NCI-H187 treated with DMSO at 0.1 percent for 48 hours (cell line): ENCODE measurements around the gene TMEM106C.
A peak's percentile ranks its signal among the peaks of the same experiment; 100 is the strongest.

Source experiments
- DNase-seq: peaks from one replicate; lab custom pipeline; 2025; lab: John Stamatoyannopoulos, UW

TMEM106C gene

DNA sequence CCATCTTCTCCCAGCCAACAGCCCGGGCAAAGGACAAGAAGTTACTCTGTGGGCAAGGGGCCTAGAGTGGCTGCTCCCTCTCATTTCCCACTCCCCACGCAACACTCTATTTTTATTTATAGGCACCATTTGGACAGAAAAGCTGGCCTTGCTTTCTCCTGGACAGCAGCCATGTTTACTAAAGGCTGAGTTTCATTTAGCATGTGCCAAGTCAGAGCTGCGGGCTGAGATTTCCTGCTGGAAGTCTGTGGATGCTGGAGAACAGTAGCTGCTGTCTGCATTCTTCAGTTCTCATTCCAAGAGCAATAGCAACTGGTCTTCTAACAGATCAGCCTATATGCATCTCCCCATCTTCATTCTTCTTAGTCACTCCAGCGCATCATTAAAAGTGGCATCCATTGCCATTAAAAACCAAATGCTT is 32.6 kb downstream of the TMEM106C start:
- peak; percentile 69 for DNase-seq

DNA sequence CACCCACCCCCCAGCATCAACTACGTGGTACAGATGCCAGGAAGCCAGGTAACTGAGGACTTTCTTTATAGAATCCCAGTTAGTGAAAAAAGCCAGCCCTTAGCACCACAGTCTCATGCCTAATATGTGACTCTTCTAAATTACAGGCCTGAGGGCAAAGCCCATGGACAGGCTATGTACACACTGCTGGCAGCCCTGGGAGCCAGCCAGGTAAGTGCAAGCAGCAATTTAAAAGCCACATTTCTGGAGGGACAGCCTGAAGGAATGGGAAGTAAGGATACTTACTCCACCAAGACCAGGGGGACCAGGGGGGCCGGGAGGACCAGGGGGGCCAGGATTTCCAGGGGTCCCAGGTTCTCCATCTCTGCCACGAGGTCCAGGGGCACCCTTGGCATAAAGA is 33.9 kb downstream of the TMEM106C start:
- no peak for DNase-seq

- no peak for DNase-seq
Observed at GRCh38 chr12:47999816-48000215, 36.4 kb downstream of the TMEM106C start.

DNA sequence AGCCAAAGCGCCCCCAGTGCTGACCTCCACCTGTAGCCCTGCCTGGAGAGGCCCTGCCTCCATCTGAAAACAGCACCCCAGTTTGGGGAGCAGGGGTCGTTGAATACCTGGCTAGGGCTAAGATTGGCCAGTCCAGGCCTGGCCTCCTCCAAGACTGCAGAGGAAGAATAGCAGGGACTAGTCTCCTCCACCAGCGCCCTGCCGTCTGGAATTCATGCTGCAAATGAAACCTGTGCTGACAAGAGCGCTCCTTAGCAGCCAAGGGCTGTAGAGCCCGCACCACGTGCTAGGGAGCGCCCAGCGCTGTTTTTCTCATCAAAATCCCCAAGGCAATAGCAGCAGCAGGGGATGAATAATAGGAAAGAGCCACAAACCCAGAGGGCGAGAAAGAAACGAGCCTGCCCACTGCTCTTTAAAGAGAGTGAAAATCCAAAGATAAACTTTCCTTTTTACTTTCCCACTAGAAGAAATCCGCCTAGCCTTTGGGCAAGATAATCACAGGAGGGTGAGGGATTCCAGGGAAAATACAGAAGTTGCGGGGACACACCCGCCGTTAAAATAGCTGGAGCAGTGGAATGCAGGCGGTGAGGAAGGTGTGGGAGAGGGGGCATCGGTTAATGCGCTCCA is 37.6 kb downstream of the TMEM106C start:
- DNase-seq: peak; percentile 29

- DNase-seq: no peak
Observed at GRCh38 chr12:48001505-48002413, 38.4 kb downstream of the TMEM106C start.

DNA sequence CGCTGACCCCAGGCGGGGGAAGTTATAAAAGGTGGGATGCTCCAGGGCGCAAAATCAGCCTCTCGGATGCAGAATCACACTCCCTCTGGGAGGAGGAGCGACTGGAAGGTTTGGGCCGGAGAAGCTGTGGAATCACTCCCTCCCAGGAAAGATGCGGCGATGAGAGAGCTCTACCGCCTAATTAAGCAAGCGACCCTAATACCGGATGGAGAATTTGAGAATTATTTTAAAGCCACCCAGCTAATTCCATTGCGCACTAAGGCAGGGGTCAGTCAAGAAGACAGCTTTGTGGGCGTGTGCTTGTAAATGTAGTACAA is 39.0 kb downstream of the TMEM106C start:
- DNase-seq: no peak

GRCh38 chr12:48002773-48003218 is 39.4 kb downstream of the TMEM106C start:
- DNase-seq: no peak

DNA sequence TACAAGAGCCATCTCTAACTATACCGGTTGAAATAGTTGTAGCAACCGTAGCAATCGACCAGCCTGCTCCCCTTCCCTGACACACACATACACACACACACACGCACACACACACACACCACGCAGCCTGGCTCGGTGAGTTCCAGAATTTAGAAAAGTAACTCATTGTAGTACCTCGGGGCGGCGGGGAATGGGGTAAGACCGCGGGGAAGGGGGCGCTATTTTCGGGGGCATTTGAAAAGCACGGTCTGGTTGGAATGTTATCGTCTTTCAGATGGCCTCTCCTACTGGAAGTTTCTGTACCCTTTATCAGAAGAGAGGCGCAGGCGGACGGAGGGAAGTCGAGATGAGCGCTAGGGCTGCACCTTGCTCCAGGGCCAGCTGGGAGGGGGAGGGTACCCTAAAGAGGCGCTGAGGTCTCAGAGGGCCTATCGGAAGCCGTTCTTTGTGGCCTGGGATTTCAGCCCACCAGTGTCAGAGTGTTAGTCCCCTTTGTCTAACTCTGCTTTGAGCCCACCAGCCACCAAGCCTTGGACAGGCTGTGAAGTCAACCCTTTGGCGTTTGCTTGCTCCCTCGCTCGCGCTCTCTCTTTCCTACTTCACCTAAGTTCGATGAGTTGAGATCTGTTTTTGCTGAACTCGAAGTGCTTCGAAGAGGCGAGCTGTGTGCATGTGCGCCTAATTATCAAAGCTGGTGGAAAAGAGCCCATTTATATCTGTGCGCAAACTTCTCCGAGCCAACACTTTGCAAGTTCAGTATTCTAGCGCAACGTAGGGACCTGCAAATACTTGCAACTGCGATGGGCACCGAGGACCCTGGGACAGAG is 40.0 kb downstream of the TMEM106C start:
- DNase-seq: no peak

- no peak for DNase-seq
Observed at GRCh38 chr12:48004053-48004941, 40.9 kb downstream of the TMEM106C start, which contains the start of gene COL2A1. Gene COL2A1, minus strand, starts transcription at chr12:48004476. Its CDS starts 155 bp downstream, at chr12:48004321.

DNA sequence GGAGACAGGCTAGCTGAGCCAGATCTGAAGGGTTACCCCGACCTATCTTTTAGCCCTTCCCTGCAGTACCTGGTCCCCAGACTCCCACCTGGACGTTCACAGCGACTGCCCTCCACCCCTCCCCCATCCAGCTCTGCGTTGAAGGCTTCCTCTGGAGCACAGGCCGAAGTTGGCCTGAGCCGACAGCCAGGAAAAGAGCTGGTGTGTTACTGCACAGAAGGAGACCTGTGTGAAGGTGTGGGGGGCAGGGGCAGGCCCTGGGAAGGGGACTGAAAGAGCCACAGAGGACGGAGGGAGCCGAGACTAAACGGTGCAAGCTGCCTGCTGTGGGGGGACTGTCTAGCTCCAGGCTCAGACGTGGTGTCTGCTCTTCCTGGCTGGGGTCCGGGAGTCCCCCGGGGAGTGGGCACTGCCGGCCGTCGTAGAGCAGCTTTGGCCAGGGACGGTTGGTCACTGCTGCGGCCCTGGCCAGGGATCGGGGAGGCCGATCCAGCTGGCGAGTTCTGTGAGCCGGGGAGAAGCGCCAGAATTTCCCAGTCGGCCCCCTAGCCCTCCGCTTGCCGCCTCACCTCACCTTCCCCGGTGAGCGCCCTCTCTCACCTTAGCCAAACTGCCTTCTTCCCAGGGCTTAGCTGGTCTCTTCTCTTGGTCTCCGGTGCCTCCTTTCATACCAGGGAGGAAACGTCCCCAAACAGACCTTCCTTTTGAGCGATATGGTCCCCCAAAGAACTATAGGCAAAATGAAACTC is 41.8 kb downstream of the TMEM106C start:
- DNase-seq: no peak

- DNase-seq: no peak
Observed at GRCh38 chr12:48005750-48006021, 42.3 kb downstream of the TMEM106C start.

DNA sequence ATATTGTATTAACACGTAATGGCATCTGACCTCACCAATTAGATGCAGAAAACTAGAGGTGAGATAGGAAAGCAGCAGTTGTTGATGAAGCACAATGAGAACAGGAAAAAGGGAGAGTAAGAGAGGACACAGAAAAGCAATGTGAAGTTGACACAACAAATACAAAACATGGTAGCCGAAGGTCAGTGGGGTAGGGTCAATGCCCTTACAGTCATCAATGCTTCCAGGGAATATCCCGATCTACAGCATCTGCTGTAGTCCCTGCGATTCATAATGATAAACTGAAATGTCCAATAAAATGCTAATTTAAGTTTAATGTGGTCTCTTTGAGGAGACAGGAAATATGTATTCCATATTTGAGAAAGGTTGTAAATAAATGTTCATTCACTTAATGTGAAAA is 43.8 kb downstream of the TMEM106C start:
- DNase-seq: no peak

- DNase-seq: no peak
Observed at GRCh38 chr12:48008349-48008748, 45.0 kb downstream of the TMEM106C start.

- no peak for DNase-seq
Observed at GRCh38 chr12:48008950-48009349, 45.6 kb downstream of the TMEM106C start.

DNA sequence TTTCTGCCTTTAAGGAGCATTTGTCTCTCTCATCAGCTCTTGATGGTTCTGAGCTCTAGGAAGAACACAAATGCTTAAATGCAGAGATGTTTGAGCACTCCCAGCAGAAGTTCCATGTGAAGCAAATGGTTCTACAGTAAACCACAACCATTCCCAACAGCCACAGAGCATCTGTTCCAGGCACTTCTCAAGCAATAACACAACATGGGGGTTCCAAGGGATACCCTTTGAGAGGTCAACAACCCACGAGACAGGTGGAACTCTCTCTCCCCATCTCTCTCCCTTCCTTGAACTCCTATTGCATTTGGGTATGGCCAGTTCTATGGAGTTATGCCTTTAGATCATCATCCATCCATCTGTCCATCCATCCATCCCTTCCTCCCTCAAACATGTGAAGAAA is 46.1 kb downstream of the TMEM106C start:
- no peak for DNase-seq

- DNase-seq: no peak
Observed at GRCh38 chr12:48010366-48010970, 47.1 kb downstream of the TMEM106C start.

DNA sequence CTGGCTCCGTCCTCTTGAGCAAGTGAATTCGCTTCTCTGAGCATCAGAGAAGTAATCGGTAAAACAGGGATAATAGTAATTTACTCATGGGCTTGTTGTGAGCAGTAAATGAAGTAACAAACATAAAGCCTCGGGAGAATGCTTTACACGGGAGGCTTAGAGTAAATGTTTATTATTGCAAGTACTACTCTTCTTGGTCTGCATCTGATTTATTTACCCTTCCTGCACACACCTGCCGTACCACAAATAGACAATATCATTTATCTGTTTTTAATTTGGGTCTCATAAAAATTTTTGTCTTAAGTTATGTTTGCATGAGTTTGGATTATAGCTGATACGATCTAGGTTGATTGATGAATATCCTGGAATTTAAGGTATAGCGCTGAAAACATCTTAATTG is 48.7 kb downstream of the TMEM106C start:
- no peak for DNase-seq

DNA sequence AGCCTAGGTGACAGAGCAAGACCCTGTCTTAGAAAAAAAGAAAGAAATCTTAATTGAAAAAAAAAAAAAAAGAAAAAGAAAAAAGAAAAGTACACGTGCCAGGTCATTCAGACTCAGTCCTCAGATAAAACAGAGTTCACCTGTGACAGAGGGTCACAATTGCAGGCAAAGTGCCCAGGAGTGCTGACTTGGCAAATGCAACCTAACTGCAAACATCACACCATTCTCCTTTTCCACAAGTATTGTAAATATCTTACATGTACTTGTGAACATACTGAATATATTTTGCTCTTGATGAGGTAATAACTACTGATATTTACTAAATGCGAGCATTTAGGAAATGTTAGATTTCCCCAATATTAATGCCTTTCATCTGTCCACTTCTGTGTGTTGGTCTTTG is 49.9 kb downstream of the TMEM106C start:
- no peak for DNase-seq

DNA sequence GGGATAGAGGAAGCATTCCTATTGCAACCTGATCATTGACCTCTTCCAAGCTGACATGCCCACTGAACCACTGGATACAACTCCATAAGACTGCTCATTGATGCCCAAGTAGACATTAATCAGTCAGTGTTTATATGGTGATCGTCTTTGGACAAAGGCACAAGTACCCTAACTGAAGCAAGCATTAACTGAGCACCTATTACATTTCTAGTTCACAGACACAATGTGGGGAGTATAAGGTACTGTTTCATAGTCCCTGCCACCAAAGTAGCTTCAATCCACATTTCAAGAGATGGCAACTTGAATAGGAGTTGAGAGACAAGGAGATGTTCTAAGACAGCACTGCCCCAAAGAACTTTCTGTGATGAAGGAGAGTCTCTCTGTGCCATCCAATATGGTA is 51.7 kb downstream of the TMEM106C start:
- DNase-seq: no peak

GRCh38 chr12:48015954-48016353 is 52.6 kb downstream of the TMEM106C start:
- DNase-seq: no peak
